Fibroblast of villous mesenchyme (primary cell): ENCODE data around the gene TP53. TPM values are rescaled to one million over a fixed set of nuclear protein-coding genes. Genes with fewer than 3 reads are reported as not detected.
"Not testable (repeated sequence)": the region's sequence is repeated elsewhere in the genome, so short reads cannot be mapped to it uniquely, and the experiment has no call there.

Source experiments
- DNase-seq: peaks from one replicate; pipeline ENCODE4 v3.0.0-alpha.2; 2010; ENCODE audit warnings: low read depth
- H3K4me3 ChIP-seq: 2 replicates; pipeline ENCODE4 v1.5.1; 2011; ENCODE audit warnings: low read depth, mild to moderate bottlenecking, low read length
- total RNA-seq: library from RNA; depleted of rRNA; stranded (reverse); fragments of >200 nt; gene quantifications from 2 replicates; pipeline ENCODE4 v1.2.3, GENCODE V29; 2012
- TF ChIP-seq, protein P1 (sequence below): IDR thresholded peaks from 2 replicates; pipeline ENCODE4 v1.5.1; 2012; ENCODE audit warnings: low read depth, mild to moderate bottlenecking, low read length; ENCODE audit not compliant: insufficient read depth

TP53 gene
- total RNA-seq, 1 donor, result 79.5 TPM

DNA sequence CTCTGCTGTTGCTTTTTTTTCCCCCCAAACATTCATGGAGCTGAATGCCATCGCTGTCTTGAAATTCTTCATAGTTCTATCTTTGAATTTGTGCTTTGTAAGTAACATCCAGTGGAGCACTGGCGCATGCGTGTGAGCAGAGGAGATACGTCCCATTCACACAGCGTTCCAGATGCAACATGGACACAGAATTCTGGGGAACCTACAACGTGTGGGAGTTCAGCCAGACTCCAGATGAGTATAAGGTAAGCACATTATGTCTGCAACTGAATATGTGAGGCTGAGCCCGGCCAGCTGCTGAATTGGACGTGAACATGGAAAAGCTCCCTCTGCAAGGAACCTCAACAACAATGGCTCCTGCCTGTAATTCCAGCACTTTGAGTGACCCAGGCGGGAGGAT, 40.8 kb downstream of the TP53 start:
- DNase-seq, result no peak
- TF ChIP-seq, protein P1, sequence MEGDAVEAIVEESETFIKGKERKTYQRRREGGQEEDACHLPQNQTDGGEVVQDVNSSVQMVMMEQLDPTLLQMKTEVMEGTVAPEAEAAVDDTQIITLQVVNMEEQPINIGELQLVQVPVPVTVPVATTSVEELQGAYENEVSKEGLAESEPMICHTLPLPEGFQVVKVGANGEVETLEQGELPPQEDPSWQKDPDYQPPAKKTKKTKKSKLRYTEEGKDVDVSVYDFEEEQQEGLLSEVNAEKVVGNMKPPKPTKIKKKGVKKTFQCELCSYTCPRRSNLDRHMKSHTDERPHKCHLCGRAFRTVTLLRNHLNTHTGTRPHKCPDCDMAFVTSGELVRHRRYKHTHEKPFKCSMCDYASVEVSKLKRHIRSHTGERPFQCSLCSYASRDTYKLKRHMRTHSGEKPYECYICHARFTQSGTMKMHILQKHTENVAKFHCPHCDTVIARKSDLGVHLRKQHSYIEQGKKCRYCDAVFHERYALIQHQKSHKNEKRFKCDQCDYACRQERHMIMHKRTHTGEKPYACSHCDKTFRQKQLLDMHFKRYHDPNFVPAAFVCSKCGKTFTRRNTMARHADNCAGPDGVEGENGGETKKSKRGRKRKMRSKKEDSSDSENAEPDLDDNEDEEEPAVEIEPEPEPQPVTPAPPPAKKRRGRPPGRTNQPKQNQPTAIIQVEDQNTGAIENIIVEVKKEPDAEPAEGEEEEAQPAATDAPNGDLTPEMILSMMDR, result no peak
- H3K4me3 ChIP-seq, result no peak overlapping the region

DNA sequence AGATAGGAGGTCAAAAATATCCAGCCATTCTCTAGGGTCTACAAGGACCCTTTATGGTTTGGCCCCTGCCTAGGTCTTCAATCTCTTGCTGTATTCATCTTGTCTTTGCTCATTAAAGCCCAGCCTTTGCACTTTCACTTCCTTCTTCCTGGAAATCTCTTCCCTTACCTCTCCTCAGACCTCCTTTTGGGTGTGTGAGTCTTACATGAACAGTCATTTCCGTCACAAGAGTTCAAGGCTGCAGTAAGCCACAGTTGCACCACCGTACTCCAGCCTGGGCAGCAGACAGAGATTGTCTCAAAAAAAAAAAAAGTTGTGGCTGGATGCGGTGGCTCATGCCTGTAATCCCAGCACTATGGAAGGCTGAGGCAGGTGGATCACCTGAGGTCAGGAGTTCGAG, 42.5 kb downstream of the TP53 start:
- no peak for DNase-seq
- TF ChIP-seq, protein P1, result no peak
- no peak overlapping the region for H3K4me3 ChIP-seq

DNA sequence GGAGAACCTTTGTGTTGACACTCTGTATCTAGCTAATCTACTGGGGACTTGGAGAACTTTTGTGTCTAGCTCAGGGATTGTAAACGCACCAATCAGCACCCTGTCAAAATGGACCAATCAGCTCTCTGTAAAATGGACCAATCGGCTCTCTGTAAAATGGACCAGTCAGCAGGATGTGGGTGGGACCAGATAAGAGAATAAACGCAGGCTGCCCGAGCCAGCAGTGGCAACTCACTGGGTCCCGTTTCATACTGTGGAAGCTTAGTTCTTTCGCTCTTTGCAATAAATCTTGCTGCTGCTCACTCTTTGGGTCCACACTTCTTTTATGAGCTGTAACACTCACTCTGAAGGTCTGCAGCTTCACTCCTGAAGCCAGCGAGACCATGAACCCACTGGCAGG, 45.7 kb downstream of the TP53 start:
- H3K4me3 ChIP-seq, DNase-seq: not testable (repeated sequence)

DNA sequence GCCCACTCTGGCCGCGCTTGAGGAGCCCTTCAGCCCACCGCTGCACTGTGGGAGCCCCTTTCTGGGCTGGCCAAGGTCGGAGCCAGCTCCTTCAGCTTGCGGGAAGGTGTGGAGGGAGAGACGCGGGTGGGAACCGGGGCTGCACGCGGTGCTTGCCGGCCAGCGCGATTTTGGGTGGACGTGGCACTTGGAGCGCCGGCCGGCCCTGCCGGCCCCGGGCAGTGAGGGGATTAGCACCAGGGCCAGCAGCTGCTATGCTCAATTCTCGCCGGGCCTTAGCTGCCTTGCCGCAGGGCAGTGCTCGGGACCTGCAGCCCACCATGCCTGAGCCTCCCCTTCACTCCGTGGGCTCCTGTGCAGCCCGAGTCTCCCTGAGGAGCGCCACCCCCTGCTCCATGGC, 46.5 kb downstream of the TP53 start:
- TF ChIP-seq, protein P1, result no peak
- no peak overlapping the region for H3K4me3 ChIP-seq
- DNase-seq, result no peak

DNA sequence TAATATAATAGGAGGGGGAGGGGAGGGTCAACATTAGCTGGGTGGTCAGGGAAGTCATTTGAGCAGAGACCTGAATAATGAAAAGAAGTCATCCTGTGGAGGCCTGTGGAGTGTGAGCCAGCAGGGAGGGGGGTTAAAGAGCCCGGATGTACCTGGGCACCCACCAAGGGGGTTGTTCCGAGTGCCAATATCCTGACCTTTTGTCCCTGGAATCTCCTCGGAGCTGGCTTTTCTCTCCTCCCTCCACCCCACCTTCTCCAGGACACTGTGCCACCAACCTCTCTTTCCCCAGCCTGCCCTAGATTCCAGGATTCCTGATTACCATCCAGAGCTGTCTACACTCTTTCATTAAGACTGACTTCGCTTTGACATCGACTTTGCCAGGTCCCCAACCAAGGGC, 51.1 kb downstream of the TP53 start:
- TF ChIP-seq, protein P1, result no peak
- H3K4me3 ChIP-seq, result no peak overlapping the region
- DNase-seq, result no peak

DNA sequence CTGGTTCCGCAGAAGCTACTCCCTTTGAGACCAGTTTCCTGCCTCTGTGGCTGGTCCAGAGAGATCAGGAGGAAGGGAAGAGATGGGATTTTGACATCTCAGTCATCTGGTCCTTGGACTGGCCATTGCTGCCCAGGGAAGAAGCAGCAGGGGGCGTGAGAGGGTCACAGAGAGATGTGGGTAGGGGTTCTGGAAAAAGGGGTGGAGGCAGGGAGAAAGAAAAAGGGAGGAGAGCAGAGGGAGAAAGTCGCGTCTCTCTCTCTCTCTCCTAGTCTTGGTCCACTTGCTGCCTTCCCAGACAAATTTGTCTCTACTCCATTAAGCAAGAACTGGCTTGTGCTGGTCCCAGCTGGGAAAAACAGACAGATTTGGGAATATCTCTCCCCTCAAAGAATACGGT, 52.9 kb downstream of the TP53 start:
- H3K4me3 ChIP-seq, result no peak overlapping the region
- TF ChIP-seq, protein P1, result peak; percentile 84
- peak; percentile 66 for DNase-seq

DNA sequence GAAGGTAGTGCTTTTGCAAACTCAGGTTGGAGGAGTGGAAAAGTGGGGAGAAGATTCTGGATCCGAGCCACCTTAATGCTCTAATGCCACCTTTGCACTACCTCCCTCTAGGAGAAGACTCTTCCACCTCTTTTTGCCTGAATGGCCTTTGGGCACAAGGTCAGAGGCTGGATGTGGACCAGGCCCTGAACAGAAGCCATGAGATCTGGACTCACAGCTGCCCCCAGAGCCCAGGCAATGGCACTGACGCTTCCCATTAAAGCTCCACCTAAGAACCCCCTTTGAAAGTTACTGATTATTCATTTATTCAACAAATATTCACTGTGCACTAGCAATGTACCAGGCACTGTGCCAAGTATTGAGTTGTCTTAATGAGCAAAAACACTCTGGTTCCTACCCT, 54.2 kb downstream of the TP53 start:
- TF ChIP-seq, protein P1, result no peak
- DNase-seq, result no peak
- H3K4me3 ChIP-seq, result no peak overlapping the region
